ENCODE data around the gene FAM174A.

GRCh38 chr5:100623719-100624118, 88.5 kb downstream of the FAM174A start:
- peak; percentile 69 for TF ChIP-seq CTCF (IDR thresholded peaks at IDR 0.05)
- no peak for TF ChIP-seq YY1 (IDR thresholded peaks at IDR 0.05; ENCODE audit: low read depth)
- TF ChIP-seq ZBTB33 (IDR thresholded peaks at IDR 0.05; ENCODE audit: borderline replicate concordance, low read depth): no peak
- no peak for TF ChIP-seq USF1 (IDR thresholded peaks at IDR 0.05; ENCODE audit: borderline replicate concordance, low read depth)
- TF ChIP-seq GABPA (IDR thresholded peaks at IDR 0.05; ENCODE audit: low read depth): no peak
- TF ChIP-seq REST (IDR thresholded peaks at IDR 0.05; ENCODE audit: low read depth, low read length): no peak
- no peak for TF ChIP-seq POLR2AphosphoS5 (IDR thresholded peaks at IDR 0.05; ENCODE audit: low read depth, low read length)
- no peak for TF ChIP-seq MEF2A (IDR thresholded peaks at IDR 0.05; ENCODE audit: borderline replicate concordance, low read depth)
- TF ChIP-seq RCOR1 (IDR thresholded peaks at IDR 0.05; ENCODE audit: low read length): no peak
- TF ChIP-seq EP300 (IDR thresholded peaks at IDR 0.05; ENCODE audit: borderline replicate concordance in 1 of 2, low read depth in 1 of 2, low read length in 1 of 2): no peak
- no peak for TF ChIP-seq USF2 (IDR thresholded peaks at IDR 0.05; ENCODE audit: borderline replicate concordance, low read depth, low read length)
- peak; percentile 40 for TF ChIP-seq SMC3 (IDR thresholded peaks at IDR 0.05; ENCODE audit: low read depth, low read length)

Data from SK-N-SH (cell line).